ENCODE results near the gene EXD2. TPM values are rescaled to one million over a fixed set of nuclear protein-coding genes. Genes with fewer than 3 reads are reported as not detected.
"Not testable (repeated sequence)": the region's sequence is repeated elsewhere in the genome, so short reads cannot be mapped to it uniquely, and the experiment has no call there.

EXD2 gene
- total and polyA plus RNA-seq, 9 donors: 11.3 to 23.1 (median 17.0) TPM

DNA sequence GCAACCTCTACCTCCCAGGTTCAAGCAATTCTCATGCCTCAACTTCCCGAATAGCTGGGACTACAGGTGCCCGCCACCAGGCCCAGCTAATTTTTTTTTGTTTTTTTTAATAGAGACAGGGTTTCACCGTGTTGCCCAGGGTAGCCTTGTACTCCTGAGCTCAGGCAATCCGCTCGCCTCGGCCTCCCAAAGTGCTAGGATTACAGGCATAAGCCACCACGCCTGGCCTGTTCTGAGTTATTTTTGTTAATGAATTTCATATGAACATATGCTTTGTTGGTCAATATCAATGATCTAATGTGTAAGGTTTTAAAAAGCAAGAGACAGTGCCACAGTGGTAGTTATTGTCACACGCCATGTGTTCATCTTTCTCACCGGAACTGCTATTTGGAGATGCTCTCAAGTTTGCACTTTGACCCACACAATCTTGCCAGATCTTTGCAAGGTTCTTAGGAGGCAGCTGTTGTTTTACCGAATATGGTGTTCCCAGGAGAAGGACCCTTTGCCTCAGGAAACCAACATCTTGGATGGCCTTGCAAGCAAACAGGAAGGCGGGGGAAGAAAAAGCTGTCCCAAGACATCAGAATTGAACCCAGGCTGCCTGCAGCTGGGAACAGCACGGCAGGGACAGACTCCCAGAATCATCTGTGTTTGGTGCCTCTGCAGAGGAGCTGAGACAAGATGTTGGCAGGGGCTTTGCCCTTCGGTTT lies 98.7 kb downstream of the EXD2 start:
- intact Hi-C loops (cut with DNase I): no loop called here
- TF ChIP-seq CTCF (IDR thresholded peaks at IDR 0.05) (no peak), POLR2A (IDR thresholded peaks at IDR 0.05) (no peak), EP300 (IDR thresholded peaks at IDR 0.05) (no peak)
- H3K27ac ChIP-seq: no peak overlapping the region

GRCh38 chr14:69290881-69291280 lies 99.6 kb downstream of the EXD2 start:
- H3K4me3 ChIP-seq; H3K27ac ChIP-seq; H3K27me3 ChIP-seq; H3K9me3 ChIP-seq; DNase-seq; H3K36me3 ChIP-seq; H3K4me1 ChIP-seq (ENCODE audit: insufficient read depth); intact Hi-C loops (cut with DNase I): not testable (repeated sequence)
- WGBS, 3 donors: 90 to 93% (median 93%) methylated on average over 7 of the region's 7 CpGs

More for the DNA sequence above, 98.7 kb downstream of the EXD2 start:
- peaks cover 10% of the 10 kb centered on the region for H3K4me1 ChIP-seq (ENCODE audit: insufficient read depth)
- no peaks in the 10 kb centered on the region for H3K9me3 ChIP-seq
- H3K36me3 ChIP-seq: no peaks in the 10 kb centered on the region
- no peaks in the 10 kb centered on the region for H3K27me3 ChIP-seq
- no peak overlapping the region for H3K4me3 ChIP-seq
- DNase-seq: no peak
- WGBS, 3 donors: 75 to 84% (median 83%) methylated on average over 13 of the region's 13 CpGs

GRCh38 chr14:69291396-69291795 lies 100.1 kb downstream of the EXD2 start:
- Histone ChIP-seq H3K9me3 (no peaks in the 10 kb centered on the region), H3K36me3 (no peaks in the 10 kb centered on the region), H3K4me3 (no peak overlapping the region), H3K27ac (no peak overlapping the region), H3K27me3 (no peaks in the 10 kb centered on the region), H3K4me1 (ENCODE audit: insufficient read depth) (peaks cover 10% of the 10 kb centered on the region)
- TF ChIP-seq CTCF (IDR thresholded peaks at IDR 0.05) (no peak), EP300 (IDR thresholded peaks at IDR 0.05) (no peak), POLR2A (IDR thresholded peaks at IDR 0.05) (no peak)
- no peak for DNase-seq
- intact Hi-C loops (cut with DNase I): no loop called here
- 39 to 52% (median 44%) methylated on average over 5 of the region's 5 CpGs for WGBS, 3 donors

GRCh38 chr14:69291891-69292561 lies 100.7 kb downstream of the EXD2 start:
- peaks cover 10% of the 10 kb centered on the region for H3K4me1 ChIP-seq (ENCODE audit: insufficient read depth)
- 90 to 97% (median 92%) methylated on average over 5 of the region's 5 CpGs for WGBS, 3 donors
- no peak overlapping the region for H3K27ac ChIP-seq
- peaks cover 3% of the 10 kb centered on the region for H3K27me3 ChIP-seq
- no peaks in the 10 kb centered on the region for H3K9me3 ChIP-seq
- no peaks in the 10 kb centered on the region for H3K36me3 ChIP-seq
- intact Hi-C loops (cut with DNase I): no loop called here
- no peak overlapping the region for H3K4me3 ChIP-seq
- no peak for DNase-seq
- TF ChIP-seq CTCF (IDR thresholded peaks at IDR 0.05) (no peak), POLR2A (IDR thresholded peaks at IDR 0.05) (no peak), EP300 (IDR thresholded peaks at IDR 0.05) (no peak)

Small RNA genes lying within 50 kb of the gene (small RNA-seq; reads per million reads assigned to genes)
- gene RF00019: not detected

Other genes starting within 250 kb of the EXD2 start
- 100 to 1,000 TPM in 5 of 7 donors, 10 to 100 TPM in 2; 39.0 to 203 (median 138) TPM for gene ACTN1, start 212.2 kb upstream of the EXD2 start, total RNA-seq
- gene ACTN1, start 212.2 kb upstream of the EXD2 start, polyA plus RNA-seq: 100 to 1,000 TPM in 1 of 2 donors, 10 to 100 TPM in 1; 60.3 to 178 TPM
- 10 to 100 TPM; 24.9 to 50.1 (median 42.4) TPM for gene DCAF5, start 38.4 kb upstream of the EXD2 start, total RNA-seq
- gene DCAF5, start 38.4 kb upstream of the EXD2 start, polyA plus RNA-seq: 10 to 100 TPM; 25.4 to 42.5 TPM
- 1 to 10 TPM in 5 of 7 donors, under 1 TPM in 2; 0.36 to 3.6 (median 2.0) TPM for gene GALNT16, start 68.7 kb downstream of the EXD2 start, total RNA-seq
- 1 to 10 TPM; 1.3 to 5.3 TPM for gene GALNT16, start 68.7 kb downstream of the EXD2 start, polyA plus RNA-seq
- gene ERH, start 206.8 kb downstream of the EXD2 start, total RNA-seq: 100 to 1,000 TPM in 5 of 7 donors, 10 to 100 TPM in 2; 64.3 to 206 (median 158) TPM
- gene ERH, start 206.8 kb downstream of the EXD2 start, polyA plus RNA-seq: 100 to 1,000 TPM; 140 to 173 TPM
- 10 to 100 TPM; 35.3 to 54.5 (median 40.4) TPM for gene SLC39A9, start 207.2 kb downstream of the EXD2 start, total RNA-seq
- 10 to 100 TPM; 15.9 to 49.2 TPM for gene SLC39A9, start 207.2 kb downstream of the EXD2 start, polyA plus RNA-seq

Data from ovary (tissue), 9 donors.